Hematopoietic multipotent progenitor cell (in vitro differentiated cells): ENCODE results near the gene GLT8D2. TPM values are rescaled to one million over a fixed set of nuclear protein-coding genes. Genes with fewer than 3 reads are reported as not detected.

Source experiments
- DNase-seq, 3 donors: peaks; one replicate each; pipeline ENCODE4 v3.0.0-alpha.2; 2011 to 2015; ENCODE audit warnings: low read depth in 2 of 3, low spot score in 2 of 3
- total RNA-seq: library from RNA; depleted of rRNA; stranded (reverse); fragments of >200 nt; gene quantifications from one replicate; pipeline ENCODE4 v1.2.3, GENCODE V29; 2012

GLT8D2 gene
- total RNA-seq, 1 donor = not detected

DNA sequence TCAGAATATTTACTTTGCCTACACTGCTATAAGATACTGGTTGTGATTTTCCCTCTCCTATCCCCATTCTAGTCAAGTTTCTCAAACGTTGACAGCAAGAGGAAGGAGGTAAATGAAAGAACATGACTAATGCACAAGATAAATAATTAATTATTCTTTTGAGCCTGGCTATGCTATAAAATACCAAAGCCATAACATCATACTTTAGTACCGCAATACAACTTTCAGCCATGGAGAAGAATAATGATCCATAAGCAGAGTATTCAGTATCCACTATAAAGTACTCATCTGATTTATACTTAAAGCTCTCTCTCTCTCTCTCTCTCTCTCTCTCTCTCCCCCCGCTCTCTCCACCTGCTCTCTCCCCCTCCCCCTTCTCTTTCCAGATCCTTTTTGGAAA lies 43.1 kb downstream of the GLT8D2 start:
- DNase-seq = no peak

DNA sequence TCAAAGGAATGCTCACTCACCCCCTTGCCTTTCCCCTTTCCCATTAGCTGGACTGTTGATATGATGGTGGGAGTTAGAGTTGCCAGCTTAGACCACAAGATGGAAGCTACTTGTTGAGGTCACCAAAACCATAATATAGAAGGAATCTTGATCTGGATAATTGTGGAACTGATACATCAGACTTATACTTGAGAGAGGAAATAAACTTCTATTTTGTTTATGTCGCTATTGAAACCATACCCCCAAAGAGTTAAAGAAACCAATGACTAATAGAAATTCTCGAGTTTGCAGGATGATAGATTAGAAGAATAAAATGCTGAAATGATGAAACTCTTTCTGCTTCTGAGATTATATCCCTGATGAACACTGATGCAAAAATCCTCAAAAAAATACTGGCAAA lies 46.4 kb downstream of the GLT8D2 start:
- DNase-seq = no peak

DNA sequence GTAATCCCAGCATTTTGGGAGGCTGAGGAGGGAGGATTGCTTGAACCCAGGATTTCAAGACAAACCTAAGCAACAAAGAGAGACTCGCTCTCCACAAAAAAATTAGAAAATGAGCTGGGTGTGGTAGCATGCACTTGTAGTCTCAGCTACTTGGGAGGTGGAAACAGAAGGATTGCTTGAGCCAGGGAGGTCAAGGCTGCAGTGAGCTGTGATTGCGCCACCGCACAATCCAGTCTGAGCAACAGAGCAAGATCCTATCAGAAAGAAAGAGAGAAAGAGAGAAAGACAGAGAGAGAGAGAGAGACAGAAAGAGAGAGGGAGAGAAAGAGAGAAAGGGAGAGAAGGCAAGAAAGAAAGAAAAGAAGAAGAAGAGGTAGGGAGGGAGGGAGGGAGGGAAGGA lies 47.3 kb downstream of the GLT8D2 start:
- DNase-seq = no peak

DNA sequence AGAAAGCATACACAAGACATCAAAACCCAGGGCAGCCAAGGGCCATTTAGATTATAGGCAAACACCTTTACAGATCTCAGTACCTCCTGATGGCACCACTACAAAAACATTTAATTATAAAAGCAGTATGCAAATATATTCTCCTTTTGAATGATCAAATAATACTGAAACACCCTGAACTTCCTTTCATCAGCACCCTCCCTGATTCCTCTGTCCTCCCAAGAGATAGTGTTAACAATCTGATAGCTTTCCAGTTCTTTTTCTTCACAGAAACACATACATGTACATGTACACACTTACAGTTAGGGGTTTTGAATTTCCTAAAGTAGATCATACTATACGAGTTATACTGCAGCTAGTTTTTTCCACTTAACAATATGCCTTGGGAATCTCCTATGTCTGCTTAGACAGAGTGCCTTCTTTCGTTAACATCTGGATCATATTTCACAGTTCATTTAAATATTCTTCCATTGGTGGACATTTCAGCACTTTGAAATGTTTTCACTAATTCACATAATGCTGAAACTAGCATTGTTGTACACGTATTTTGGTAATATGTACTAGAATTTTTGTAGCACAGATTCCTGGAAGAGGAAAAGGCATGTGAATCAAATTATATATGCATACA lies 49.1 kb downstream of the GLT8D2 start:
- DNase-seq = no peak

DNA sequence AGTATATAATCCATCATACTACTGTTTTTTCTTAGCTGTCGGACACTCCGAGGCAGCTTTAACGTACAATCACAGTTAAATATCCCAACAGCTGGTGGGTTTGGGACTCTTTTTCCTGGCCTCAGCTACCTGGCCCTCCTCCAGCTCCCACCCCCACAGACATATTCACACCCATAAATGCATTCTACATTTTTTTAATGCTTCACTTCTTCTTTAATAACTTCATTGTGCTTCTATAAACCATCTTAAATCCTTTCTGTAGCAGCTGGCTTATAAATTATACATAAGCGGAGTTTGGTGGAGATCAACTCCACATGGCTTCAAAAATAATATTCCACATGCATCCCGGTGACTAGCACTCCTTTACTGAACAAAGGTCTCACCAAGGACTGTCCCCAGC lies 51.0 kb downstream of the GLT8D2 start:
- no peak for DNase-seq

DNA sequence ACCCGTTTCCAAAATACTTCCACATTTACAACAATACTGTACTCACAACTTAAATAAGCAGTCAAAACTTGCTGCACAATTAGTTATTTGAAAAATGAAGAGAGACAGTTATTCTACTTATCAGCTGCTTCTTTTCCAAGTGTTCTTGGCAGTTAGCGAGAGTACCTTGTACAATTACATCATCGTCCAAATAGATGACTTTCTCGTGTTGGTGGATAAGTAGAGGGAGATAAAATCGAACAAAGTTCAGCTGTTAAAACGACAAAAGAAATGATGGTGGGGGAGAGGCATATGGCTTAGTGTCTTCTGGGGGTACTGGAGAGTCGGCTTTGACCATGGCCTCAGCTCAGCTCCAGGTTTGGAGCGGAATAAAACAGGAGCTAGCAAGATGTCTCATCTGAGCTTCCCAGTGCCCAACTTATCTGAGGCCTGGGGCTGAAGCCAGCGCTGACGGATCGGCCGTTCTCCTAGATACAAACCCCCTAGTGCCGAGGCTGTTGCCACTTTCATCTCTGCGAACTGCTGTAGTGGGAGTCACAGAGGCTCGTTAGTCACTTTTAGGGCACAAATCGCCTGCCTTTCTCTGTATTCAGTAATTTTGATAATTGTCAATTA lies 52.6 kb downstream of the GLT8D2 start:
- no peak for DNase-seq

DNA sequence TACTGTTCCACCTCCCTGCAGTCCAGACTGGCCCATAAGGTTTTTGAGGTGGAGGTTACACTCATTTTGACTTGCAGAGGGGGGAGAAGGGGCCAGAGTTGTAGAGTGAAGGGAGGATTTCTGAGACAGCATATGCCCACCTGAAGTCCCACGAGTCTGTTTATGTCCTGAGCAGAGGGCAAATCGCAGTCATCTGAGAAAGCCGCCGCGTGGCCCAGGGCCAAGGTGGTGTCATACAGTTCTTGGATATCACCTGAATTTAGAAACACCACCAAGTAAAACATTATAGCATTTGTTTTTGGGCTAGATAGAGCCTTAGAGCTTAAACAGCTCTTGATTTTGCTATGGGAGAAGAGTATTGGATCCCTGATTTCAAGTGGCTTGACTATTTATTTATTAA lies 53.4 kb downstream of the GLT8D2 start:
- DNase-seq = no peak

DNA sequence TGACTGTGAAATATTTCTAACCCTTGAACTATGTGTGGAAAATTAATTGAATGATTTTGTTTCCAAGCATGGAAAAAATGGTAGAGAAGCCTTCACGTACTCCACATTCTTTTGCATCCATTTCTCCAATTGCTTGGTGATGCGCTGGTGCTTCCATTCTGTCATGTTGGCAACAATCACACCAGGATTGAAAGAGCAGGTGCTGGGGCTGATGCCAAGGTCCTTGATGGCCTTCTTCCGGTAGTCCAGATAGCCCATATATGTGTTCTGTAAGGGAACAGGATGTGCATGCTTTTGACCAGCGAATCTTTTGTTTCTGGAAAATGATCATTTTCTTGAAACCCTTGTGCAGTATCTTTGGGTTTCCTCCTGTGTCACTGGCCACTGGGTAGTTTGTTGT lies 55.8 kb downstream of the GLT8D2 start:
- DNase-seq = no peak

DNA sequence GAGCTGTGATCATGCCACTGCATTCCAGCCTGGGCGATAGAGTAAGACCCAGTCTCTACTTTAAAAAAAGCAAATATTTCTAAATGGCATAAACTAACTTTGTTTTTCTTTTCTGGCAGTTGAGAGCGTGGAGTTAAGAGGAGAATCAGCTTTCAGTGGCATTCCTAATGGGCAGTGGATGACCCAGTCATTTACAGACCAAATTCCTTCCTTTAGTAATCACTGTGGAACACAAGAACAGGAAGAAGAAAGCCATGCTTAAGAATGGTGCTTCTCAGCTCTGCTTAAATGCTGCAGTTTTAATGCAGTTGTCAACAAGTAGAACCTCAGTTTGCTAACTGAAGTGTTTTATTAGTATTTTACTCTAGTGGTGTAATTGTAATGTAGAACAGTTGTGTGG lies 63.2 kb downstream of the GLT8D2 start:
- no peak for DNase-seq

DNA sequence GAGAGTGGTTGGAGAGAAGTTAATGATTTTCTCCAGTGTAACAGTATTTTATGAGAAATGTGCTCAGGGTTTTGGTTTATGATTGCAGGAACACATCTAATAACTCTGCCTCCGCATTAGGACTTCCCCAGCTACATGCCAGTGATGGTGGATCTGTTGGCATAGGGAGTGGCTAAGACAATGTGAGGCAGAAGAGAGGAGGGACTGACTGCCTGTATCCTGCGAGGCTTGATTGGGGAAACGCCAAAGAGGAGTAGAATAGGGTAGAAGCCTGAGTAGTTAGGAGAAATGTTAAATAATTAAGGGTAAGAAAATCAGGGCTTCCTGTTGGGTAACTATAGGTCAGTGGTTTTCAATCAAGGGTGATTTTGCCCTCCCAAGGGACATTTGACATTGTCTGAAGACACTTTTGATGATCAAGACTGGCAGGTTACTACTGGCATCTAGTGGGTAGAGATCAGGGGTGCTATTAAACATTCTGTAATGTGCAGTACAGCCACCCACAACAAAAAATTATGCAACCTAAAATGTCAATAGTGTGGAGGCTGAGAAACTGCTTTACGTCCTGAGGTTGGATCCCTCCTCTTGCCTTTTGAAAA lies 71.5 kb downstream of the GLT8D2 start:
- DNase-seq = no peak

DNA sequence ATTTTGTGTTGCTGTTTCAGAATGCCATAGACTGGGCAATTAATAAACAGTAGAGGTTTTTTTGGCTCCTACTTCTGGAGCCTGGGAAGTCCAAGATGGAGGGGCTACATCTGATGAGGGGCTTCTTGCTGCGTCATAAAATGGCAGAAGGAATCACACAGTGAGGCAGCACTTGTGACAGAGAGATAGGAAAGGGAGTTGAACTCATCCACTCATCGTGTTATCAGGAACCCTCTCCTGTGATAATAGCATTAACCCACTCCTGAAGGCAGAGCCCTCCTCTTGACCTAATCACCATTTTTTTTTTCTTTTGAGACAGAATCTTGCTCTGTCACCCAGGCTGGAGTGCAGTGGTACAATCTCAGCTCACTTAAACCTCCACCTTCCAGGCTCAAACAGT lies 74.6 kb downstream of the GLT8D2 start:
- no peak for DNase-seq

DNA sequence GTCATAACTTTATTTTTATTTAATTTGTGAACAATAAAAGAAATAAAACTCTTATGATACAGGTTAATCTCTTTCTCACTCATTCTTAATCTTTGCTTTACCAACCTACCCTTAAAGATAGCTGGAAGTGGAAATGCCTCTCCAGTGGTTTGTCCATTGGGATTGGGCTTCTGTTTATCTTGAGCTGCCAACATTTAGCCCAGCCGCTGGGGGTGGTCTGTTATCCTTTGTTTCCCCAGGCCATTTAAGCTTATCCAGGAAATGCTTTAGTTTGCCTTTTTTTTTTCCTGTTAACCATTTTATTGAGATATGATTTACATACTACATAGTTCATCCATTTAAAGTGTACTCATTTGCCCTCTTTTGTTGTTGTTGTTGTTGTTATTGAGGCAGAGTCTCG lies 76.1 kb downstream of the GLT8D2 start:
- no peak for DNase-seq

DNA sequence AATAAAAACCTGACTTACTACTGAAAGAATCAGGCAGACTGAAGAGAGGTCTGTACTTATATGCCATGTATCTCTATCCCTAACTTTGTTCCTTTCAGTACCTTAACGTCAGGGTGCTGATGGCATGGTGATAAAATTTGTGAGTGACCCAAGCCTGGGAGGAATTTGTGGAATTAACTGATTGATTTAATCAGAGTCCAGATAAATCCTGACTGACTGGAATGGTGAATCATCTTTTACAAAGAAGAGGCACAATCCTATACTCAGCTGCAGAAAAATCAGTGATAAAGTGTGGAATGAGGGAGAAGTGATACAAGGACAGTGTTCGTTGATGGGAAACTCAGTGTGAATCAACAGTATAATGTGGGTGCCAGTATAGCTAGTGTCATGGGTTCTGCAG lies 80.6 kb downstream of the GLT8D2 start:
- DNase-seq = no peak

DNA sequence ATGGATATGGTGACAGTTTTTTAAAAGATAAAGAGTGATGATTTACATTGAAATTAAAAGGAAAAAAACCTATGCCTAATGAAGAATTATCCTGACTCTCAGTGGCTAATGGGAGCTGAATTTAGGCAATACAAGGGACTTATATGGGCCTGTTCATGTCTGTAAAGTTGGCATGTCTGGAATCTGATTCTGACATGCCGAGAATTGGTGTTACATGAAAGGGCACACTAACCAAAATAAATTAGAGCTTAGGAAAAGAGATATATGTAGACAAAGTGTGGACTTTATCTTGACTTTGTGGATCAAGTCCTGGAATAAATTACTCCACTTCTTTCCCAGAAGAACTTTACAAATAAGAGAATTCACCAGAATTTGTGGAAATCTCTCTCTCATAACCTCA lies 83.3 kb downstream of the GLT8D2 start:
- DNase-seq = no peak

DNA sequence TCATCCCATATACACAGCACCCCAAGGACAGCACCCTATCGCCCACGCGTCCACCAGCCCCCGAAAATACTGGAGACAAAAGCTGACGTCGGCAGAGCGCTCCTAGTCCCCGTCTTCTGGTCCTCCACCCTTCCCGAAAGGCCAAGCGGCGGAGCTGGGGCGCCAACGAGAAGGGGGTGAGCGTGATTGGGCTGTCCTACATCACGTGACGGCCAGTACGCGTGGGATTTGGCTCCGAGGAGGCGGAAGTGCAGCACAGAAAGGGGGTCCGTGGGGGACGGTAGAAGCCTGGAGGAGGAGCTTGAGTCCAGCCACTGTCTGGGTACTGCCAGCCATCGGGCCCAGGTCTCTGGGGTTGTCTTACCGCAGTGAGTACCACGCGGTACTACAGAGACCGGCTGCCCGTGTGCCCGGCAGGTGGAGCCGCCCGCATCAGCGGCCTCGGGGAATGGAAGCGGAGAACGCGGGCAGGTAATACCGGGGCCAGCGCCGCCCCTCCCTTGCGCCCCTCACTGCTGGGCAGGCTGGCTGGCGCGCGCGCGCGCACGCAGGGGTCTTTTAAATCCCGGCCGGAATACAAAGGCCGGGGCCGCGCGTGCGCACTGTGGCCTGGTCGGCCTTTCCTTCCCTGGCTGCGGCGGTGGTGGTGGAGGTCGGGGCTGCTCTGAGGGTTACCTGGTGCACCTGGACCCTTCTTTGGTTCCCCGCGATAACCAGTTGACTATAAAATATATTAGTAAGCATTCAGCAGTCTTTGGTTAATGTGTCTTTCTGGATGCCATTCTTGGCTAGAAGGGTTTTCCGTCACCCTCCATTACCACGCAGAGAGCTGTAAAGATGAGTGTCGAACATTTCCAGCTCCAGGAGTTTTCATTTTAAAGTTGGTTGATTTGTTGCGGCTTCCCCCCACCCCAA lies 84.1 kb downstream of the GLT8D2 start, which contains the start of gene TDG:
TDG (plus strand) TSS at position 283 of the 915 bp plus-strand sequence; CDS start at position 449, 166 bp downstream.
- DNase-seq = peak; percentile 82 to 100 (median 99)

DNA sequence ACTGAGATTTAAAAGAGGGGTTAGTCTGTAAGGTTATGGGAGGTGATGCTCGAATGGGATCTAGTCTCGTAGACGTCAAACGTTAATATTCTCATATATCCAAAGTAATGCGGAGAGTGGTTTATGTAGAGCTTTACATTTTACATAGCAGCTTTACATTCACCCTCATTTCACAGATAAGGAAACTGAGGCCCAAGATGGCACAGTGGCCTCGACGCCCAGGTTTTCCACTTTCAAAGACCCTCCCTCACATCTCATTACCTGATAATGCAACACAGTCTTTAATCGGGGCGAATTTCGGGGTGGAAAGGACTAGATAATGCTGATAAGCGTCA lies 84.8 kb downstream of the GLT8D2 start:
- no peak for DNase-seq

DNA sequence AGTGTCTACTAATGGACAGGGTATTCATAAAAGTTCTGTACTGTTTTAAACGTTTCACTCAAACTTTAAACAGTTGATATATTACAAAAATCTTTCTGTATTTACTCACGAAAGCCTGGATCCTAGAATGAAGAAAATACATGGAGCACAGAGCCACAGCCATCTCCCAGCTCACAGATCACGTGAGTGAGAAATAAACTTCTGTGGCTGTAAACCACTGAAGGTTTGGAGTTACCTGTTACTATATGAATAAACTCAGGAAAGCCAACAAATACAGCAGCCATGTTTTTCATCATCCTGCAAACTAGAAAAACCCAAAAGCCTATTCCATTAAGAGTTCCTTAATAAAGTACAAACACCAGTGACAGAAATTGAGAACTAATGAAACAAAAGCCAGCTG lies 85.2 kb downstream of the GLT8D2 start:
- DNase-seq = no peak

DNA sequence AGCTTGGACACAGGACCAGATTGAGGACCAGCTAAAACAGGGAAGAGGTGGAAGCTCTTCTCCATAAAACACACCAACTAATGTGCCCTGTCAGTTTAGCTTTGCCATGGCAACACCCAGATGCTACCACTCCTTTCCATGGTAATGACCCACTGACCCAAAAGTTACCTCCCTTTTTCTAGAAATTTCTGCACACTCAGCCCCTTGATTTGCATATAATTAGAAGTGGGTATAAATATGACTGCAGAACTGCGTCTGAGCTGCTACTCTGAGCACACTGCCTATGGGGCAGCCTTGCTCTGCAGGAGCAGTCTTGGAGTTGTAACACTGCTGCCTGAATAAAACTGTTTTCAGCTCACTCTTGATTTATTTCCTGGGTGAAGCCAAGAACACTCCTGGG lies 87.5 kb downstream of the GLT8D2 start:
- no peak for DNase-seq

DNA sequence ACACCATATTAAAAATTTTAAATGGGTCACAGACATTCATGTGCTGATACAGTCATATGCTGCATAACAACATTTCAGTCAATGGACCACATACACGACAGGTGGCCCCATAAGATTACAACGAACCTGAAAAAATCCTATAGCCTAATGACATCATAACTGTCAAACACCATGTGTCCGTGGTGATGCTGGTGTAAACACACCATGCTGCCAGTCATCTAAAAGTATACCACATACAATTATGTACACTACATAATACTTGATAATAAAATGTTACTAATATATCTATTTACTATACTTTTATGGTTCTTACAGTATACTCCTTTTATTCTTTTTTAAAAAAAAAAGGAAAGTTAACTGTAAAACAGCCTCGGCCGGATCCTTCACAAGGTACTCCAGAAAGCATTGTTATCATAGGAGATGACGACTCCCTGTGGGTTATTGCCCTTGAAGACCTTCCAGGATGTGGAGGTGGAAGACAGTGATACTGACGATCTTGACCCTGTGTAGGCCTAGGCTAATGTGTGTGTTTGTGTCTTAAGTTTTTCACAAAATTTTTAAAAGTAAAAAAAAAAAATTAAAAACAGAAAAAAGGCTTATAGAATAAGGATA lies 89.3 kb downstream of the GLT8D2 start:
- peak in 1 of 3 donors; percentile 32 for DNase-seq

DNA sequence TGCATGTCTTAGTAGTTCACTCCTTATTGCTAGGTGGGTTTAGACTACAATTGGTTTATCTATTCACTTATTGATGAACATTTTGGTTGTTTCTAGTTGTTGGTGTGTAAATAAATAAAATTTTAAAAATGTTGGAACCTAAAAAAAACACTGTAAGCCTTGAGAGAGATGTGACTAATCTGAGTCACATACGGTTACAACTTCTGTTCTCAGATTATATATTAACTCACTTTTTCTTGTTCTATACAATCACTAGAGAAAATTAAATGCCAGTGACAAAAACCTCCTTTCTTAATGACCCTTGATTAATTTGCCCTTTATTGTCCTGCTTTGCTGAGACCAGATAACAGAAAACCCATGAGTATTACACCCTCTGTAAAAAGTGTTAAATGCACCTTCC lies 91.4 kb downstream of the GLT8D2 start:
- DNase-seq = no peak

DNA sequence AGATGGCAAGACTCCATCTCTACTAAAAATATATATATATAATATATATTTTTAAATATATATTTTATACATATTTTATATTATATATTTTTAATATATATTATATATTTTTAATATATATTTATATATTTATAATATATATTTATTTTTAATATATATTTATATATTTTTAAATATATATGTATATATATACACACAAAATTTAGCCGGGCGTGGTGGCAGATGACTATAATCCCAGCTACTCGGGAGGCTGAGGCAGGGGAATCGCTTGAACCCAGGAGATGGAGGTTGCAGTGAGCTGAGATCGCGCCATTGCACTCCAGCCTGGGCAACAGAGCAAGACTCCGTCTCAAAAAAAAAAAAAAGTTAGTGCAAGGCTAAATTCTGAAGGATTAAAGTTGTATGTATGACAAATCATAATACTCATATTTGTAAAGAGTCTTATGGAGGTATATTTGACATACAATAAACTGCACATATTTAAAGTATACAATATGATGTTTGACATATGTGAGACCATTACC lies 92.1 kb downstream of the GLT8D2 start:
- no peak for DNase-seq
